HK-2 (cell line): ENCODE measurements around the gene TMIGD2.
"Not testable (repeated sequence)": the region's sequence is repeated elsewhere in the genome, so short reads cannot be mapped to it uniquely, and the experiment has no call there.

Source experiments
- DNase-seq: peaks from one replicate; pipeline ENCODE4 v3.0.0-alpha.2; 2018; ENCODE audit not compliant: unreplicated experiment

TMIGD2 gene, protein sequence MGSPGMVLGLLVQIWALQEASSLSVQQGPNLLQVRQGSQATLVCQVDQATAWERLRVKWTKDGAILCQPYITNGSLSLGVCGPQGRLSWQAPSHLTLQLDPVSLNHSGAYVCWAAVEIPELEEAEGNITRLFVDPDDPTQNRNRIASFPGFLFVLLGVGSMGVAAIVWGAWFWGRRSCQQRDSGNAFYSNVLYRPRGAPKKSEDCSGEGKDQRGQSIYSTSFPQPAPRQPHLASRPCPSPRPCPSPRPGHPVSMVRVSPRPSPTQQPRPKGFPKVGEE

DNA sequence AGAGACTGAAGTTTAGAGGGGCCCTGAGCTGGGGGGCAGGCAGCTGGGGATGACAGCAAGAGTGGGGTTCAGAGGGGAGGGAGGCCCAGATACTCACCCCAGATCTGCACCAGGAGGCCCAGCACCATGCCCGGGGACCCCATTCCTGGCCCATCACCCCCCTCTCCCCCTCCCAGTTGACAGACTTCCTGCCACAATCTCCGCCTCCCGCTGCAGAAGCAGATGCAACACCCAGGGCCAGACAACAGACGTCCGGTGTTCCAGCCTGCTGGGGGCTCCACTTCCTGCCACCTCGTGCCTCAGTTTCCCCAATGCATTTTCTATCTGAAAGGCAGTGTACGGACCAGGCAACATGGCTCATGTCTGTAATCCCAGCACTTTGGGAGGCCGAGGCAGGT lies at the start of gene TMIGD2:
Gene TMIGD2, minus strand, starts transcription at position 147 of the 398 bp plus-strand sequence. Its CDS starts 4 bp downstream, at position 143.
- DNase-seq: no peak

DNA sequence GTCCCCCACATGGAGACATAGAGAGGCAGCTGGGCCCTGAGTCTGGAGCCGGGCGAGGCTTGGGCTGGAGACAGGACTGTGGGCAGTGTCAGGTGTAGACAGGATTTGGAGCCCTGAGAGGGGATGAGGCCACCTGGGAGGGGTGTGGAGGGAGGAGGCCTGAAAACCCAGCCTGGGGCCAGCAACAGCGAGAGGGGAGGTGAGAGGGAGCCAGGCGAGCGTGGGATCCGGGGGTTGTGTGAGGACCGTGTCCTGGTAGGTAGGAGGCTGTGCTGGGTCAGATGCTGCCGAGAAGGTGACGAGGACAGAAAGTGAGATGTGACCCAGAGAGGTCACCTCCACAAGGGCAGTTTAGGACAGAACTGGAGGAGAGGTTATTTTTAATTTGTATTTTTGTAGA lies 48.5 kb upstream of the TMIGD2 start:
- DNase-seq: no peak

DNA sequence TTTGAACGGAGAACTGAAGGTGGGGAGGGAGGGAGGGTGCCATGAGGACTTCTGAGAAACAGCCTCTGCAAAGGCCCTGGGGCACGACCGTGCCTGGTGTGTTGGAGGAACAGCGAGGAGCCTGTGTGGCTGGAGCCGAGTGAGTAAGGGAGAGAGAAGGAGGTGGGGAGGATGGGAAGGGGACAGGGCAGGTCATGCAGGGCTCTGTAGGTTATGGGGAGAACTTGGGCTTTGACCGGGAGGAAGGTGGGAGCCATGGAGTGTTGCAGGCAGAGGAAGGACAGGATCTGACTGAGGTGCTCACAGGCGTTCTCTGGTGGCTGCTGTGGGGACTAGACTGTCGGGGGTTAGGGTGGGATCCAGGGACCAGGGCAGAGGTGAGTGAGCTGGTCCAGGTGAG lies 47.9 kb upstream of the TMIGD2 start:
- no peak for DNase-seq

DNA sequence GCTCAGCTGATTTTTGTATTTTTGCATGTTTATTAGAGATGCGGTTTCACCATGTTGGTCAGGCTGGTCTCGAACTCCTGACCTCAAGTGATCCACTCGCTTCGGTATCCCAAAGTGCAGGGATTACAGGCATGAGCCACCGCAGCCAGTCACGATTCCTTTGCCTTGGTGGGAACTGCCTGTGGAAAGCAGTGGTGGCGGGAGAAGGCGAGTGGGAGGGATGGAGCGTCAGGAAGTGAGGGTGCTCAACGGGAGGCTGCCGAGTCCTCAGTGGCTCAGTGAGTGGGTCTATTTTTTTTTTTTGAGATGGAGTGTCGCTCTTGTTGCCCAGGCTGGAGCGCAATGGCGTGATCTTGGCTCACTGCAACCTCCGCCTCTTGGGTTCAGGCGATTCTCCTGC lies 47.0 kb upstream of the TMIGD2 start:
- DNase-seq: not testable (repeated sequence)

DNA sequence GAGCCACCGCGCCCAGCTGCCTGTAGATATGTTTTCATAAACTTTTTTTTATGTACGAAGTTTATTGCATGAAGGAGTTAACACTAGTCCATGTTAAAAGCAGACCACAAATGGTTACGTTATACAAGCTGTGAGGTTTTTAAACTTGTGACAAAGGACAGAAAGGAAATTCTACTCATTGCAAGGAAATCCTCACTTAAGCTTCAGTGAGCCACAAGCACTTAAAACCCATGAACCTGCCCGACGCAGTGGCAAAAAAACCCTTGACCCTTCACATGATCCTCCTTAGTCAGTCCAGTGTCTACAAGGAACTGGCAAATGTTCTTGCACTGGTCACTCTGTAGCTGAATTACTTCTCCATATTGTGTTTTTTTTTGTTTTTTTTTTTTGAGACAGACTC lies 45.3 kb upstream of the TMIGD2 start:
- no peak for DNase-seq

DNA sequence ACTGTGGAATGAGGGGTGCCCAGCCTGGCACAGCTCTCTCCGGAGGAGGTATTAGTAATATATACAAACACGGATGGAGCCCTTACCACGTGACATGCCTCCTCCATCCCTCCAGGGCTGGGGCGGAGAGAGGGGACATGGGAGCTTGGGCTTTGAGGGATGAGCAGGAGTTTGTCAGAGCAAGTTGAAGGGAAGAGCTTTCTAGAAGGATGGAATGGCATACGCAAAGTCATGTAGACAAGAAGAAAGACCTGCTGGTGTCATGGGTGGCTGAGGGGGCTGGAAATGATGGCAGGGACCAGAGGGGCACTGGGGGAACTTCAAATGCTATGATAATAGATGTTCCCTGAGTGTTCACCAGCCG lies 43.8 kb upstream of the TMIGD2 start:
- DNase-seq: no peak

DNA sequence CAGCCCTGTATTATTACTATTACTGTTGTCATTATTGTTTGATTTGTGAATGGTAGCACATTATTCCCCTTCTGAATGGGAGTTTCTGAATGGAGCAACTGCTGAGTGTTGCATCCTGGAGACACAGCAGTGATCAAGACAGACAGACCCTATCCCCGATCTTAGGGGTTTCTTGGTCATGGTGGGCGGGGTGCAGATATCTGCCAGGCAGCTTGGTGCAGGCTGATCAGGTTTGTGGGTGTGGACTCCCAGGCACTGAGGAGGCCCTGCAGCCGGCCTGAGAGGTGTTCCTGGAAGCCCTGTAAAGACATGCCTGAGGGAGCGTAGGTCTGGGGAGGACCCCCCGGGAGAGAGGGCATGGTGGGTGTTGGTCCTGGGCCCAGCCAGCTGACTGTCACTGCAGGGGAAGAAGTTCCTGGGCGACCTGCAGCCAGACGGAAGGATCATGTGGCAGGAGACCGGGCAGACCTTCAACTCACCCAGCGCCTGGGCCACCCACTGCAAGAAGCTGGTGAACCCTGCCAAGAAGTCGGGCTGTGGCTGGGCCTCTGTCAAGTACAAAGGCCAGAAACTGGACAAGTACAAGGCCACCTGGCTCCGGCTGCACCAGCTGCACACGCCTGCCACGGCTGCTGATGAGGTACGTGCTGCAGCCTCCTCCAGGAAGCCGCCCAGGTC lies 43.3 kb upstream of the TMIGD2 start:
- DNase-seq: no peak

DNA sequence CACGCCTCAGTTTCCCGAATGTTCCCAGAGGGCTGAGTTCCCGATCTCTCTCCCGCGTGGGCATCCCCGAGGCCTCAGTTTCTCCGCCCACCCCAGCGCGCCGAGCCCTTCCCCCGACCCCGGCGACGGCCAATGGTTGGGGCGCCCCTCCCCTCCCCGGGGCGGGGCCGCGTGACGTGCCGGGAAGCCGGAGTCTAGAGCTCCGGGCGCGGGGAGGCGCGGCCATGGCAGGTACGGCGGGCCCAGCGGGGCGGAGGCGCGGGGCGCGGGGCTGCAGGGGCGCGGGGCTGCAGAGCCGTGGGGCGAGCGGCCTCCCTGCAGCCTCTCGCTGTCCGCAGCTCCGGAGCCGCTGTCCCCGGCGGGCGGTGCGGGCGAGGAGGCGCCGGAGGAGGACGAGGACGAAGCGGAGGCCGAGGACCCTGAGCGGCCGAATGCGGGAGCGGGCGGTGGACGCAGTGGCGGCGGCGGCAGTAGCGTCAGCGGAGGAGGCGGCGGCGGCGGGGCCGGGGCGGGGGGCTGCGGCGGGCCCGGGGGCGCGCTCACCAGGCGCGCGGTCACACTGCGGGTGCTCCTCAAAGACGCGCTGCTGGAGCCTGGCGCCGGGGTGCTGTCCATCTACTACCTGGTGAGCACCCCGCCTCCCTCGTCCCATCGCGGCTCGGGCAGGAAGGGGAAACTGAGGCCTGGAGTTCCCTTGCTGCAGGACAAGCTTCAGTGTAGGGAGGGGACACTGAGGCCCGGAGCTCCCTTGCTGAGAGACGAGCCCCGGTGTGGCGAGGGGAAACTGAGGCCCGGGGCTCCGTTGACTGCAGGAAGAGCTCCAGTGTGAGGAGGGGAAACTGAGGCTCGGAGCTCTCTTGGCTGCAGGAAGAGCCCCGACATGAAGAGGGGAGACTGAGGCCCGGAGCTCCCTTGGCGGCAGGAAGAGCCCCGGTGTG lies 41.5 kb upstream of the TMIGD2 start, which contains the start of gene MPND:
Gene MPND, plus strand, starts transcription at position 193 of the 938 bp plus-strand sequence. Its CDS starts 32 bp downstream, at position 225.
- peak; percentile 82 for DNase-seq

DNA sequence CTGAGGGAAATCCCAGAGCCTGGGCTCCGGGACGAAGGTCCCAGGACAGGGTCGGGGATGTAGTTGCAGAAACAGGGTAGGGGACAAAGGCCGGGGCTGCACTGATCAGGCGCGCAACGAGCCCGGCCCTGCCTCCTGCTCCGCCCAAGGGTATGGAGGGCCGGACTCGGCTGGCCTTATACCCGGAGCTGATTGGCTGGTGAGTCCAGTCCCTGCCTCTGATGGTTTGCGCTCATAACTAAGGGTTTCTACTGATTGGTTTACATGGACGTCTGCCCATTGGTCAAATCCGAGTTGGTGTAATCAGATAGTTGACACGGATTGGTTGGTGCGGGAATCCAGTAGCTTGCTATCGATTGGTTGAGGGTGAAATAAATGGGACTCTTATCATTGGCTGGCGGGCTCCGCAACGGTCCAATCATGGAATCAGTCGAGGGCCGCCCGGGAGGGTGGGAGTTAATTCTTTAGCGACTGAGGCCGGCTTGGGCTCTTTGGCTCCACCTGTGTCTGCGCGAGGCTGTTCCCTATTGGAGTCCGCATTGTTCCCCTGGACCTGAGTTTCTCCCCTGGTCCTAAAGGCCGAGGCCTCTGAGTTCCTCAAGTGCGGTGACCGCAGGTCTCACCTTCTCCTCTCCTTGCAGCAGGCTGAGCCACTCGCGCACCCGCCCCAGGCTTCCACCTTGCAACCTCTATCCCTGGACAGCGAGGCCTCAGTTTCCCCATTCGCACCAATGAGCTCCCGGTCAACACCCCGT lies 40.6 kb upstream of the TMIGD2 start:
- DNase-seq: peak; percentile 96

DNA sequence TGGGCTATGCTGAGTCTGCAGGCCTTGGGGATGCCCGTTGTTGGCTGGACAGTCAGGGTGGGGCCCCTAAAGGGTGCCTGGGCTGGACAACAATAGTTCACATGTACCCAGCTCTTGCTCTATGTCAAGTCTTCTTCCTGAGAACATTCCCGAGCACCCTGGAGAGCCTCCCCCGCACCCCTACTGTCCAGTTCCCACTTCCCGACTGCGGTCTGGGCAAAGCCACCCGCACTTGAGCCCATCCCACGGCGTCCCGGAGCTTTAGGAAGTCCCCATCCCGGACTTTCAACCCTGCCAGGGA lies 40.1 kb upstream of the TMIGD2 start:
- no peak for DNase-seq

DNA sequence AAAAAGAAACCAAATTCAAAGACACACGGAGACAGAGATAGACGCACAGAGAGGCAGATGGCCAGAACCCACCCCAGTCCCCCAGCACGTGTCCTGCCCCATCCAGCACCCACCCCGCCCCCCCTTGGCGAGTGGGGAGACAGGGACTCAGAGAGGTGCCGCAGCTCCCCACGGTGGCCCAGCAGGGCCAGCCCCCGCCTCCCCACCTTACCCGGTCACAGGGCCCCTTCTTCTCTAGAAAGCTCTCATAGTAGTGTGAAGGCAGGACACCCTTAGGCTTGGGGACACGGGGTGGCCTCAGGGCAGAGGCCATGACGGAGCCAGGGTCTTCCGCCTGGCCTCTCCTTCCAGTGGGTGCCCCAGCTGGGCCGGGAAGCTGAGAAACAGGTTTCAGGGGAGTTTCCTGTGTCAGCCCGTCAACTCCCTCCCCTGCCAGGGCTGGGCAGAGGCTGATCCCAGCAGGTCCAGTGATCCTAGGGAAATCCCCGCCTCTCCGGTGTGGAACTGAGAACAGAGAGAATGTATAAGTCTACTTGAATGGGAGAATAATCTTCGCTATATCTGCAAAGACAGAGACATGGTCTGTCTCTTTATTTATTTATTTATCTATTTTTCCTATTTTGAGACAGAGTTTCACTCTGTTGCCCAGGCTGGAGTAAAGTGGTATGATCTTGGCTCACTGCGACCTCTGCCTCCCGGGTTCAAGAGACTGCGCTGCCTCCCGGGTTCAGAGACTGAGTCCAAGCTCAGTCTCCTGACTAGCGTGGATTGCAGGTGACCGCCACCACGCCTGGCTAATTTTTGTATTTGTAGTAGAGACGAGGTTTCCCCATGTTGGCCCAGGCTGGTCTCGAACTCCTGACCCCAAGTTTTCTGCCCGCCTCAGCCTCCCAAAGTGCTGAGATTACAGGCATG lies 36.5 kb upstream of the TMIGD2 start, which contains the start of gene STAP2:
Gene STAP2, minus strand, starts transcription at position 387 of the 915 bp plus-strand sequence. Its CDS starts 74 bp downstream, at position 313.
- peak; percentile 69 for DNase-seq

DNA sequence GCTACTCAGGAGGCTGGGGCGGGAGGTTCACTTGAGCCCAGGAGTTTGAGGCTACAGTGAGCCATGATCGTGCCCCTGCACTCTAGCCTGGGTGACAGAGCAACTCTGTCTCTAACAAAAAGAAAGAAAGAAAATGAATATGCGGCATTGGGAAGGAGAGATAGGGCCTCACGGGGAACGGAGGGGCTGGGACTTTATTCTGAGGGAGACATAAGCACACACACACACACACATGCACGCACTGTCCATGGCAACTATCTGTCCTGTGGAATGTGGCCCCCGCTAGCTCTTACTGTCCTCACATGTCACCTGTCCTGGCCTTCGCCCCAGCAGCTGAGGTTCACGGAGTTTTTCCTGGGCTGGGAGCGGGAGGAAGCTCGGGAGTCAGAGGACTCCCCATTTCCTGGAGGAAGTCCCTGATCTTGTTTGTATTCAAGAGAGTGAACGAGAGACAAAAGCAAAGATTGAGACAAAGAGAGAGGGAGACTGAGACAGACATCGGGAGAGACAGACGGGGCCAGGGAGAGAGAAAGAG lies 35.8 kb upstream of the TMIGD2 start:
- no peak for DNase-seq

DNA sequence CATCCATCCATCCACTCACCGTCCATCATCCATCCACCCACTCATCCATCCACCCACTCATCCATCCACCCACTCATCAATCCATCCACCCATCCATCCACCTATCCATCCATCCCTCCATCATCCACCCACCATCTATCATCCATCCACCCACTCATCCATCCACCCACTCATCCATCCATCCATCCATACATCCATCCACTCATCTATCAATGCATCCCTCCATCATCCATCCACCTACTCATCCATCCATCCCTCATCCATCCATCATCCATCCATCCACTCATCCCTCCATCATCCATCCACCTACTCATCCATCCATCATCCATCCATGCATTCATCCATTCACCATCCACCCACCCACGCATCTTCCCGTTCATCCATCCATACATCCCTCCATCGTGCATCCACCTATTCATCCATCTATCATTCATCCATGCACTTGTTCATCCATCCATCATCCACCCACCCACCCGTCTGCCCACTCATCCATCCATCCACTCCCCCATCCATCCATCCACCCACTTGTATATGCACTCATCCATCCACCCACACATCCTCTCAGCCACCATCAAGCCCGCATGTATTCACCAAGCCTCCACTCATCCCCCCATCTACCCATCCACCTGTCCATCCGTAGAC lies 32.9 kb upstream of the TMIGD2 start:
- no peak for DNase-seq

DNA sequence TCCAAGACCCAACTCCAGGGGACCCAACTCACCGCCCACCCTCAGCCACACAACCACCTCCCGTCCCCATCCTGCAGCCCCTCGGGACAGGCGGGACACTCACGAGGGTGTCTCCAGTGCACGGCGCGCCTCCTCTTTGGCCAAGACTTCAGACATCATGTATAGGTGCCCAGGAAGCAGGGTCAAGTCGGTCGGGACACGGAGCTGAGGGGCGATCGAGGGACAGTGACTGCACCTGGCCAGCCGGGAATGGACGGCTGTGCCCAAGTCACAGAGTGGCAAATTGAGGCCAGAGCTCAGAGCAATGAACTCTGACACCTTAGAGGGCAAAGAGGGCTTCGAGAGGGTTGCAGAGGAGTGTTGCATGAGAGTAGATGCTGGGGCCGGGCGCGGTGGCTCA lies 27.7 kb upstream of the TMIGD2 start:
- no peak for DNase-seq

DNA sequence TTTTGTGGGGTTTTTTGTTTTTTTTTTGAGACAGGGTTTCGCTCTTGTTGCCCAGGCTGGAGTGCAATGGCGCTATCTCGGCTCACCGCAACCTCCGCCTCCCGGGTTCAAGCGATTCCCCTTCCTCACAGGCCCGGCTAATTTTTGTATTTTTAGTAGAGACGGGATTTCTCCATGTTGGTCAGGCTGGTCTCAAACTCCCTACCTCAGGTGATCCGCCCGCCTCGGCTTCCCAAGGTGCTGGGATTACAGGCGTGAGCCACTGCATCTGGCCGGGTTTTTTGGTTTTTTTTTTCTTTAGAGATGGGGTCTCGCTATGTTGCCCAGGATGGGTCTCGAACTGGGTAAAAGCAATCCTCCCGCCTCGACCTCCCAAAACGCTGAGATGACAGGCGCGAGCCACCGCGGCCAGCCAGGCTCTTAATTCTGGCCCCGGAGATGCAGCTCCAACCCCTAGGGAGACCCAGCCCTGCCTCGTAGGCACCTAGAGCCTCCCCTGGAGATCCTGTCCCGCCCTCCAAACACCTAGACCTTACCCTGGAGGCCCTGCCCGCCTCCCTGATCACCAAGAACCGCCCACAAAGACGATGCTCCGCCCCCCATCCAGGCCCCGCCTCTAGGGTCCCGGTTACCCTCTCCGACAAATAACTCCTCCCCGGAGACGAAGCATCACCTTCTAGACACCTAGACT lies 26.9 kb upstream of the TMIGD2 start:
- not testable (repeated sequence) for DNase-seq

DNA sequence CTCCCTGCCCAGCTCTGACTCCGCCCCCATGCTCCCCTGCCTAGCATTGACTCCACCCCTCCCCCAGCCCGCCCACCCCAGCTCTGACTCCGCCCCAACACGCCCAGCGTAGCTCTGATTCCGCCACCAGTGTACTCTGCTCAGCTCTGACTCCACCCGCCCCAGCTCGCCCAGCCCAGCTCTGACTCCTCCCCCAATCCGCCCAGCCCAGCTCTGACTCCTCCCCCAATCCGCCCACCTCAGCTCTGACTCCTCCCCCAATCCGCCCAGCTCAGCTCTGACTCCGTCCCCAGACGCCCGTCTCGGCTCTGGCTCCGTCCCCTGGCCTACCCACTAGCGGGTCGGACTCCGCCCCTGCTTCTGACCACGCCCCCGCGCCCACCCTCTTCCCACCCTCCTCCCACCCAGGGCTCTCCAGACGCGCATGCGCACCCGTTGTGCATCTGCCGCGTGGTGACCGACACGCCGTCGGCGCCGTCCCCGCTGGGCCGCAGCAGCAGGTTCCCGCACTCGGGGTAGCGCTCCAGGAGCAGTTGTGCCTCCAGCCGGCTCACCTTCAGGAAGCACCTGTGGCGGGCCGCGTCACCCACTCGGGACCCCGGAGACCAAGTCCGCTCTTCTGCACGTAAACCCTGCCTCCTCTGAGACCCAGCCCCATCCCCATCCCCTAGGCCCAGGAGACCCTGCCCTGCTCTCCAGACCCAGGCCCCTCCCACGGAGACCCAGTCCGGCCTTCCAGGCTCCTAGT lies 26.2 kb upstream of the TMIGD2 start:
- DNase-seq: no peak

DNA sequence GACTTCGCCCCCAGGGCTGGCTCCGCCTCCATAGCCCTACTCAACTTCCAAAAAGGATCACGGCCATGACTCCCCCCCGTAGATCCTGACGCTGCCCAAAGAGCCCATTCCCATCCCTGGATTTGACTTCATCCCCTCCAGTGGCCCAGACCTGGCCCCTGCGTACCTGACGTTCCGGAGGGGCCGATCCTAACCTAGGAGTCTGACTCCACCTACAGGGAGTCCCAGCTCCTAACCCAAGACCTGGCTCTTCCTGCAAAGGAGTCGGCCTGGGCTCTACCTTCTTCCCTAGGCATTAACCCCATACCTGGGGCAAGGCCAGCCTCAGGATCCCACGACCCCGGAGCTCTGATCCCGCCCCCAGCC lies 25.7 kb upstream of the TMIGD2 start:
- DNase-seq: no peak

DNA sequence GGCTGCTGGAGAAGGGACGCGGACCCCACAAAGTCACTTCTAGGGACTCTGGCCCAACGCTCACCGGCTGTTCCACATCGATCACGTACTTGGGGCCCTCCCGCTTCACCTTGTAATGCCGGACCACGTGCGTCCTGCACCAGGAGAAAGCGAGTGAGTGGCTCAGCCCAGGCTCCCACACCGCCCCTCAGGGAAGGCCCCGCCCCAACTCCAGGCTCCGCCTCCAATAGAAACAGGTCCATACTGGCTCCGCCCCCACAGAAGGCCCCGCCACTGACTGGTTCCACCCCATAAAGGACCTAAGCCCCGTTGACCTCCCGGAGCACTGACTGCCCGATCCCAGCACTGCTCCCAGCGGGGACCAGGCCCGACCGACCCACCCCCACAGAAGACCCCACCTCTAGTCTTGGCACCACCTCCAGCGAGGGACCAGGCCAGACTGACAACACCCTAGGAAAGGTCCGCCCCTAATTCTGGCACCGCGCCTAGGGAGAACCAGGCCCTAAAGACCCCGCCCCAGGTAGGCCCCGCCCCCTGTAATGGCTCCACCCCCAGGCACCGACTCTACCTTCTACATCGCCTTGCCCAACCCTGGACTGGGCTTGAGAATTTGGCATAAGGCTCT lies 25.2 kb upstream of the TMIGD2 start:
- DNase-seq: no peak
